Lower lobe of right lung (tissue), 2 donors: ENCODE measurements around the gene CDCA8. TPM values are rescaled to one million over a fixed set of nuclear protein-coding genes. Genes with fewer than 3 reads are reported as not detected.

Experiments used
- ATAC-seq, 2 donors: fragments of 200-7000 bp; cut with Tn5 transposase; one replicate each; pipeline ENCODE4 v1.9.1; 2020 to 2022; ENCODE audit warnings: mild to moderate bottlenecking in 2 of 2, moderate library complexity in 2 of 2
- DNase-seq: peaks from one replicate; pipeline ENCODE4 v3.0.0-alpha.2; 2020
- H3K27ac ChIP-seq: fragments of 200-600 bp; one replicate; pipeline ENCODE4 v1.8.0; 2022
- H3K27me3 ChIP-seq: fragments of 200-600 bp; one replicate; pipeline ENCODE4 v1.8.0; 2022; ENCODE audit warnings: low read depth
- H3K36me3 ChIP-seq: fragments of 200-600 bp; one replicate; pipeline ENCODE4 v1.8.0; 2022; ENCODE audit warnings: mild to moderate bottlenecking
- H3K4me1 ChIP-seq: fragments of 200-600 bp; one replicate; pipeline ENCODE4 v1.8.0; 2022
- H3K4me3 ChIP-seq: fragments of 200-600 bp; one replicate; pipeline ENCODE4 v1.8.0; 2022; ENCODE audit warnings: mild to moderate bottlenecking
- H3K9me3 ChIP-seq: fragments of 200-600 bp; one replicate; pipeline ENCODE4 v1.8.0; 2022
- CTCF ChIP-seq: fragments of 200-600 bp; IDR thresholded peaks from one replicate; pipeline ENCODE4 v1.8.0; 2022; ENCODE audit warnings: antibody characterized with exemption, mild to moderate bottlenecking
- intact Hi-C: fragments of 100-400 bp; cut with DNase I; formaldehyde crosslinking; loops from one replicate; pipeline ENCODE4 v1.11.0; 2022
- total RNA-seq: library from RNA; stranded (reverse); fragmentation: NEBNext Ultra II Directional; extraction: Animal tissue kit (Norgen Biotek cat#: 25700); gene quantifications from one replicate; pipeline ENCODE4 v1.2.1, GENCODE V29; 2021
- donor health status: DM: no; HTN: yes; CAD: no; lungs with severe emphysema.

Gene CDCA8
- total RNA-seq, 1 donor from 2014 or later = 1.7 TPM

- Histone ChIP-seq H3K4me1 (no peaks in the 10 kb centered on the region), H3K36me3 (no peaks in the 10 kb centered on the region), H3K27me3 (peaks cover 15% of the 10 kb centered on the region), H3K9me3 (no peaks in the 10 kb centered on the region), H3K27ac (no peak overlapping the region), H3K4me3 (no peak overlapping the region)
- no peak for TF ChIP-seq CTCF
- no peak for ATAC-seq
- no peak for DNase-seq
- intact Hi-C loops = no loop called here
Observed at GRCh38 chr1:37657620-37658412, 34.5 kb upstream of the CDCA8 start.

DNA sequence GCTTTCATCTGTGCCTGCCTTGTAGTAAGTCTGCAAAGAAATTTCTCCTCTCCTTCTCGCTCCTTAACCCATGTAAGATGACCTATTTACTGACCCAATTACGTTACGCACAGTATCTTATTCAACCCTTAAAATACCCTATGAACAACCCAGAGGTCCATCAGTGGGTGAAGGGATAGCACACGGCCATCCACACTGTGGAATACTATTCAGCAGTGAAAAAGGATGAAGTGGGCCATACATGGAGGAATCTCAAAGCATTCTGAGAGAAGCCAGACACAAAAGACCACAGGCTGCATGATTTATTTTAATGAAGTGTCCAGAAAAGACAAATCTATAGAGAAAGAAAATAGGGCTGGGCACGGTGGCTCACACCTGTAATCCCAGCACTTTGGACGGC is 33.8 kb upstream of the CDCA8 start:
- Histone ChIP-seq H3K4me1 (no peaks in the 10 kb centered on the region), H3K27me3 (peaks cover 15% of the 10 kb centered on the region), H3K4me3 (no peak overlapping the region), H3K36me3 (no peaks in the 10 kb centered on the region), H3K9me3 (no peaks in the 10 kb centered on the region), H3K27ac (no peak overlapping the region)
- no peak for ATAC-seq
- no peak for TF ChIP-seq CTCF
- DNase-seq = no peak
- intact Hi-C loops = no loop called here

DNA sequence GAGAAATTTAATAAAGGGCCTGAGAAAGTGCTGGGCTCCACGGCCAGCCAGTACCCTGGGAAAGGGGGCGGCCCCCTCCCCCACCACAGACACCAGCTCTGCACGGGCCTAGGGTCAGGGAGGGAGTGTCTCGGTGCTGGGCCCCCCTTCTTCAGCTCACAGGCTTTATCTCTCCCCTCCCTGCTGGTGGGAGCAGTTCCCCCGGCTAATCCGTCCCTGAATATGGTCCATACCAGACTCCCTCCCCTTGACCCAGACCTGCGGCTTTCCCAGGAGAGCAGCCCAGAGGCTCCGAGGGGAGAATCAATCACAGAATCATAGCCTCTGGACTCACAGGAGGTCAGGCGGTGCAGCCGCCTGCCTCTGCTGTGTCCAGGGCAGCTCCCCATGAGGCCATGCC is 31.7 kb upstream of the CDCA8 start:
- Histone ChIP-seq H3K4me3 (no peak overlapping the region), H3K27me3 (peaks cover 15% of the 10 kb centered on the region), H3K27ac (no peak overlapping the region), H3K4me1 (no peaks in the 10 kb centered on the region), H3K36me3 (no peaks in the 10 kb centered on the region), H3K9me3 (no peaks in the 10 kb centered on the region)
- DNase-seq (no peak), ATAC-seq (no peak)
- no peak for TF ChIP-seq CTCF
- intact Hi-C loops = no loop called here

GRCh38 chr1:37661401-37661800 is 30.9 kb upstream of the CDCA8 start:
- H3K36me3 ChIP-seq = no peaks in the 10 kb centered on the region
- no peak for ATAC-seq
- no peaks in the 10 kb centered on the region for H3K4me1 ChIP-seq
- no peak overlapping the region for H3K27ac ChIP-seq
- no peaks in the 10 kb centered on the region for H3K9me3 ChIP-seq
- H3K27me3 ChIP-seq = peaks cover 15% of the 10 kb centered on the region
- no peak for TF ChIP-seq CTCF
- intact Hi-C loops = no loop called here
- no peak overlapping the region for H3K4me3 ChIP-seq
- DNase-seq = no peak

- no peak for TF ChIP-seq CTCF
Observed at GRCh38 chr1:37662031-37662755, 30.1 kb upstream of the CDCA8 start.

More at GRCh38 chr1:37662031-37662755, 30.1 kb upstream of the CDCA8 start:
- H3K36me3 ChIP-seq = no peaks in the 10 kb centered on the region
- H3K4me1 ChIP-seq = no peaks in the 10 kb centered on the region
- no peak for DNase-seq
- no peaks in the 10 kb centered on the region for H3K9me3 ChIP-seq
- no peak for ATAC-seq
- no peak overlapping the region for H3K27ac ChIP-seq
- H3K27me3 ChIP-seq = peaks cover 15% of the 10 kb centered on the region
- H3K4me3 ChIP-seq = no peak overlapping the region
- intact Hi-C loops = no loop called here
